Measurements from ENCODE around the gene UBE2V1. TPM values are rescaled to one million over a fixed set of nuclear protein-coding genes. Genes with fewer than 3 reads are reported as not detected.

The UBE2V1 gene
- total and polyA plus RNA-seq, 2 of the 13 experiments (the other 11 are each of a cell fraction or from before 2014, with no cell fraction given): 81.3 to 132 TPM

DNA sequence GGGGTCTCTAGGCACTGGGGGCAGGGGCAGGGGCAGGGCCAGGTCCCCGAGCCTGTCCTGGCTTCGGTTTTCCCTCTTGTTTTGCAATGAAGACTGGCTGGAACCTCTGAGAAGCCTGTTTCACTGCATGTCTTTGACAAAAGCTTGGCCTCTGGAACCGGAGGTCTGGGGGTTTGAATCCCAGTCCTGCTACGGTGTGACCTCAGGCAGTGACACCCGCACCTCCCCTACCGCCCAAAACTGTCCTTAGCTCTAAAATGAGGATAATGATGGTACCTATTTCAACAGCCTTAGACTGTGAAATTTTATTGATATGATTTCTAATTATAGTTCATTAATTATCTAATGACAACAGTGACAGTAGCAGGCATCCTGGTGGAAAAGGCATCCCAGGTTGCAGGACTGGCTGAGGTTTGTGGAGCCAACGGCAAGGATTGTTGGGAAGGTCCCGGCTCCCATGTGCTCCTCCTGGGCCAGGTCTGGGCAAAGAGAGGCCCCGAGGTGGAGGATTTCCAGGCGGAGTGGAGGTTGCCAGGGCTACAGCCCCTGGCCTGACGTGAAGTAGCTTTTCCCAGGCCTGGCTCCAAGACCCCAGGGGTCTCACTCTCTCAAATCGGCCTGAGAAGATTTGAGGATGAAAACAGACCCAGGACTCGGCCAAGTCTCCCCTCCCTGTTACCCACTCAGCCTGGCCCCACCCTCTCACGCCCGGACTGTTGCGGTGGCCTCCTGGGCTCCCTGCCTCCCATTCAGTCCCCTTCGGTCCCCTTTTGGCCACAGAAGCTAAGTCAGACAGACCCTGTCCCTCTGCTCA is 72.3 kb downstream of the UBE2V1 start:
- DNase-seq (ENCODE audit: low spot score) (no peak), FAIRE-seq (no peak), ATAC-seq (no peak)
- in situ Hi-C loops (cut with HindIII; ENCODE audit: extremely low pct_ligation_motif_present, low pct_unique_long_range_greater_than_20kb) (no loop called here), intact Hi-C loops (cut with micrococcal nuclease; ENCODE audit: unreplicated experiment) (no loop called here)
- Histone ChIP-seq H3K9ac (ENCODE audit: insufficient read depth, low read depth, low read length) (peak overlapping the region; percentile 25; the same call in 1 of the 2 replicates), H3K4me1 (ENCODE audit: insufficient read depth, low read length) (peaks cover 74% of the 10 kb centered on the region), H3K36me3 (replicated peaks in 1 of 2; ENCODE audit: control insufficient read depth in 1 of 2, insufficient read depth in 2 of 2, low read length in 2 of 2) (no peaks in the 10 kb centered on the region), H3K79me2 (ENCODE audit: insufficient read depth, low read length) (no peaks in the 10 kb centered on the region), H3K4me2 (ENCODE audit: low read depth, low read length) (peak overlapping the region; percentile 33), H3K27ac (ENCODE audit: extremely low read length, insufficient read depth, low read length) (no peak overlapping the region), H3K27me3 (ENCODE audit: control insufficient read depth in 1 of 2, insufficient read depth in 2 of 2, low read length in 2 of 2) (peaks cover 0 to 14% of the 10 kb centered on the region in 2 experiments; a peak in 2 of 5 replicates), H3K4me3 (replicated peaks in 1 of 3; ENCODE audit: insufficient read depth in 1 of 3, low read depth in 2 of 3, low read length in 3 of 3) (peak overlapping the region in 1 of 3 experiments; percentile 23; a peak in 1 of 6 replicates), H4K20me1 (ENCODE audit: insufficient read depth, low read length) (no peaks in the 10 kb centered on the region), H2AFZ (ENCODE audit: low read length) (peak overlapping the region; percentile 1), H3K9me3 (ENCODE audit: low read length) (no peaks in the 10 kb centered on the region)
- CTCF ChIA-PET (ENCODE audit: low intra/inter-chr PET ratio, low total read pairs): no interaction called here
- POLR2A ChIA-PET: interaction anchor here (1.5 kb wide), 1 partner anchor 59 kb away, joined by 3 read pairs; no protein-coding TSS in a partner anchor
- WGBS (ENCODE audit: low lambda C conversion rate): 45% methylated on average over 17 of the region's 17 CpGs
- BruUV-seq (replicated peaks): no TSS peak
- 0 out of 2 replicates have a peak, but pooled peaks have one; percentile 26 for TF ChIP-seq ZNF772 (CRISPR knock-in tag; IDR thresholded peaks at IDR 0.05)
- no peak for TF ChIP-seq ZNF615 (CRISPR knock-in tag; IDR thresholded peaks at IDR 0.05; ENCODE audit: borderline replicate concordance)
- TF ChIP-seq, protein P1, sequence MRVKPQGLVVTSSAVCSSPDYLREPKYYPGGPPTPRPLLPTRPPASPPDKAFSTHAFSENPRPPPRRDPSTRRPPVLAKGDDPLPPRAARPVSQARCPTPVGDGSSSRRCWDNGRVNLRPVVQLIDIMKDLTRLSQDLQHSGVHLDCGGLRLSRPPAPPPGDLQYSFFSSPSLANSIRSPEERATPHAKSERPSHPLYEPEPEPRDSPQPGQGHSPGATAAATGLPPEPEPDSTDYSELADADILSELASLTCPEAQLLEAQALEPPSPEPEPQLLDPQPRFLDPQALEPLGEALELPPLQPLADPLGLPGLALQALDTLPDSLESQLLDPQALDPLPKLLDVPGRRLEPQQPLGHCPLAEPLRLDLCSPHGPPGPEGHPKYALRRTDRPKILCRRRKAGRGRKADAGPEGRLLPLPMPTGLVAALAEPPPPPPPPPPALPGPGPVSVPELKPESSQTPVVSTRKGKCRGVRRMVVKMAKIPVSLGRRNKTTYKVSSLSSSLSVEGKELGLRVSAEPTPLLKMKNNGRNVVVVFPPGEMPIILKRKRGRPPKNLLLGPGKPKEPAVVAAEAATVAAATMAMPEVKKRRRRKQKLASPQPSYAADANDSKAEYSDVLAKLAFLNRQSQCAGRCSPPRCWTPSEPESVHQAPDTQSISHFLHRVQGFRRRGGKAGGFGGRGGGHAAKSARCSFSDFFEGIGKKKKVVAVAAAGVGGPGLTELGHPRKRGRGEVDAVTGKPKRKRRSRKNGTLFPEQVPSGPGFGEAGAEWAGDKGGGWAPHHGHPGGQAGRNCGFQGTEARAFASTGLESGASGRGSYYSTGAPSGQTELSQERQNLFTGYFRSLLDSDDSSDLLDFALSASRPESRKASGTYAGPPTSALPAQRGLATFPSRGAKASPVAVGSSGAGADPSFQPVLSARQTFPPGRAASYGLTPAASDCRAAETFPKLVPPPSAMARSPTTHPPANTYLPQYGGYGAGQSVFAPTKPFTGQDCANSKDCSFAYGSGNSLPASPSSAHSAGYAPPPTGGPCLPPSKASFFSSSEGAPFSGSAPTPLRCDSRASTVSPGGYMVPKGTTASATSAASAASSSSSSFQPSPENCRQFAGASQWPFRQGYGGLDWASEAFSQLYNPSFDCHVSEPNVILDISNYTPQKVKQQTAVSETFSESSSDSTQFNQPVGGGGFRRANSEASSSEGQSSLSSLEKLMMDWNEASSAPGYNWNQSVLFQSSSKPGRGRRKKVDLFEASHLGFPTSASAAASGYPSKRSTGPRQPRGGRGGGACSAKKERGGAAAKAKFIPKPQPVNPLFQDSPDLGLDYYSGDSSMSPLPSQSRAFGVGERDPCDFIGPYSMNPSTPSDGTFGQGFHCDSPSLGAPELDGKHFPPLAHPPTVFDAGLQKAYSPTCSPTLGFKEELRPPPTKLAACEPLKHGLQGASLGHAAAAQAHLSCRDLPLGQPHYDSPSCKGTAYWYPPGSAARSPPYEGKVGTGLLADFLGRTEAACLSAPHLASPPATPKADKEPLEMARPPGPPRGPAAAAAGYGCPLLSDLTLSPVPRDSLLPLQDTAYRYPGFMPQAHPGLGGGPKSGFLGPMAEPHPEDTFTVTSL (CRISPR knock-in tag; IDR thresholded peaks at IDR 0.05; ENCODE audit: borderline replicate concordance): no peak
- TF ChIP-seq DNMT3B (CRISPR knock-in tag; conservative IDR thresholded peaks at IDR 0.05): no peak
- TF ChIP-seq SP4 (CRISPR knock-in tag; IDR thresholded peaks at IDR 0.05): 0 out of 2 replicates have a peak, but pooled peaks have one; percentile 39
- TF ChIP-seq RAD51 (IDR thresholded peaks at IDR 0.05; ENCODE audit: borderline replicate concordance): no peak
- TF ChIP-seq ZFX (CRISPR knock-in tag; IDR thresholded peaks at IDR 0.05; ENCODE audit: low read depth): peak; percentile 23; the same call in 1 of the 2 replicates
- no peak for TF ChIP-seq ZSCAN30 (CRISPR knock-in tag; IDR thresholded peaks at IDR 0.05)
- TF ChIP-seq, protein P2, sequence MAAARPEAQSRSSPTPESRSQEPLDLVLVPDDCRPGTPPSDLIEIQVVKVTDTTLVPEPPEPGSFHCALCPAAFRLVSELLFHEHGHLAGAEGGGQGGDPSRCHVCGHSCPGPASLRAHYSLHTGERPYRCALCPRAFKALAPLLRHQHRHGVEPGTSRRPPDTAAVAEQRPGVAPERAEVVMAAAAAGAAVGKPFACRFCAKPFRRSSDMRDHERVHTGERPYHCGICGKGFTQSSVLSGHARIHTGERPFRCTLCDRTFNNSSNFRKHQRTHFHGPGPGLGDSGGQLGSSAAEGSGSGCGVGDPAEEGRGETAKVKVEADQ (CRISPR knock-in tag; IDR thresholded peaks at IDR 0.05; ENCODE audit: borderline replicate concordance): no peak
- peak; percentile 26 for TF ChIP-seq AGO1 (IDR thresholded peaks at IDR 0.05; ENCODE audit: low read depth, low read length, poor library complexity, severe bottlenecking)
- no peak for TF ChIP-seq MAFG (CRISPR knock-in tag; IDR thresholded peaks at IDR 0.05)
- TF ChIP-seq, protein P3, sequence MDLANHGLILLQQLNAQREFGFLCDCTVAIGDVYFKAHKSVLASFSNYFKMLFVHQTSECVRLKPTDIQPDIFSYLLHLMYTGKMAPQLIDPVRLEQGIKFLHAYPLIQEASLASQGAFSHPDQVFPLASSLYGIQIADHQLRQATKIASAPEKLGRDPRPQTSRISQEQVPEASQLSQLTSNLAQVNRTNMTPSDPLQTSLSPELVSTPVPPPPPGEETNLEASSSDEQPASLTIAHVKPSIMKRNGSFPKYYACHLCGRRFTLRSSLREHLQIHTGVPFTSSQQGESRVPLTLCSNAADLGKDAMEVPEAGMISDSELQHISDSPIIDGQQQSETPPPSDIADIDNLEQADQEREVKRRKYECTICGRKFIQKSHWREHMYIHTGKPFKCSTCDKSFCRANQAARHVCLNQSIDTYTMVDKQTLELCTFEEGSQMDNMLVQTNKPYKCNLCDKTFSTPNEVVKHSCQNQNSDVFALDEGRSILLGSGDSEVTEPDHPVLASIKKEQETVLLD (CRISPR knock-in tag; IDR thresholded peaks at IDR 0.05; ENCODE audit: low read depth): no peak
- TF ChIP-seq SP2 (CRISPR knock-in tag; IDR thresholded peaks at IDR 0.05): no peak
- TF ChIP-seq ZSCAN21 (CRISPR knock-in tag; IDR thresholded peaks at IDR 0.05; ENCODE audit: borderline replicate concordance): peak; percentile 28; the same call in 1 of the 2 replicates
